Measurements from ENCODE around the gene PRSS57. TPM values are rescaled to one million over a fixed set of nuclear protein-coding genes. Genes with fewer than 3 reads are reported as not detected.
"Not testable (repeated sequence)": the region's sequence is repeated elsewhere in the genome, so short reads cannot be mapped to it uniquely, and the experiment has no call there.

Gene PRSS57
- total RNA-seq, 1 donor from 2014 or later, result not detected

GRCh38 chr19:732148-733069 is 37.2 kb upstream of the PRSS57 start:
- Mint-ChIP-seq H3K27ac (ENCODE audit: unreplicated experiment) (no peak overlapping the region), H3K27me3 (ENCODE audit: unreplicated experiment) (no peaks in the 10 kb centered on the region), H3K9me3 (ENCODE audit: unreplicated experiment) (no peaks in the 10 kb centered on the region), H3K4me1 (ENCODE audit: unreplicated experiment) (peaks cover 17% of the 10 kb centered on the region), H3K36me3 (ENCODE audit: unreplicated experiment) (peaks cover 28% of the 10 kb centered on the region), H3K4me3 (ENCODE audit: unreplicated experiment) (no peak overlapping the region)
- DNase-seq (ENCODE audit: extremely low spot score, unreplicated experiment), result no peak
- no peak for TF ChIP-seq CTCF (IDR thresholded peaks at IDR 0.05)

- Mint-ChIP-seq H3K9me3 (ENCODE audit: unreplicated experiment) (no peaks in the 10 kb centered on the region), H3K4me3 (ENCODE audit: unreplicated experiment) (no peak overlapping the region)
- no peak for TF ChIP-seq CTCF (IDR thresholded peaks at IDR 0.05)
Observed at GRCh38 chr19:731000-731399, 35.7 kb upstream of the PRSS57 start.

GRCh38 chr19:729965-730668 is 34.9 kb upstream of the PRSS57 start:
- peaks cover 26% of the 10 kb centered on the region for H3K36me3 Mint-ChIP-seq (ENCODE audit: unreplicated experiment)
- no peak overlapping the region for H3K4me3 Mint-ChIP-seq (ENCODE audit: unreplicated experiment)
- no peaks in the 10 kb centered on the region for H3K9me3 Mint-ChIP-seq (ENCODE audit: unreplicated experiment)
- no peak for TF ChIP-seq CTCF (IDR thresholded peaks at IDR 0.05)
- H3K27ac Mint-ChIP-seq (ENCODE audit: unreplicated experiment), result no peak overlapping the region
- peaks cover 22% of the 10 kb centered on the region for H3K4me1 Mint-ChIP-seq (ENCODE audit: unreplicated experiment)
- H3K27me3 Mint-ChIP-seq (ENCODE audit: unreplicated experiment), result no peaks in the 10 kb centered on the region
- no peak for DNase-seq (ENCODE audit: extremely low spot score, unreplicated experiment)

More at GRCh38 chr19:731000-731399, 35.7 kb upstream of the PRSS57 start:
- H3K27ac Mint-ChIP-seq (ENCODE audit: unreplicated experiment), result no peak overlapping the region
- no peak for DNase-seq (ENCODE audit: extremely low spot score, unreplicated experiment)
- H3K4me1 Mint-ChIP-seq (ENCODE audit: unreplicated experiment), result peaks cover 22% of the 10 kb centered on the region
- H3K27me3 Mint-ChIP-seq (ENCODE audit: unreplicated experiment), result no peaks in the 10 kb centered on the region
- peaks cover 26% of the 10 kb centered on the region for H3K36me3 Mint-ChIP-seq (ENCODE audit: unreplicated experiment)

- H3K27ac Mint-ChIP-seq (ENCODE audit: unreplicated experiment); H3K9me3 Mint-ChIP-seq (ENCODE audit: unreplicated experiment); H3K27me3 Mint-ChIP-seq (ENCODE audit: unreplicated experiment); DNase-seq (ENCODE audit: extremely low spot score, unreplicated experiment); H3K4me3 Mint-ChIP-seq (ENCODE audit: unreplicated experiment): not testable (repeated sequence)
- Mint-ChIP-seq H3K4me1 (ENCODE audit: unreplicated experiment) (peaks cover 22% of the 10 kb centered on the region), H3K36me3 (ENCODE audit: unreplicated experiment) (peaks cover 21% of the 10 kb centered on the region)
Observed at GRCh38 chr19:729564-729963, 34.3 kb upstream of the PRSS57 start.

GRCh38 chr19:728011-728410 is 32.8 kb upstream of the PRSS57 start:
- peak overlapping the region; percentile 56 for H3K27ac Mint-ChIP-seq (ENCODE audit: unreplicated experiment)
- H3K27me3 Mint-ChIP-seq (ENCODE audit: unreplicated experiment), result no peaks in the 10 kb centered on the region
- peaks cover 12% of the 10 kb centered on the region for H3K36me3 Mint-ChIP-seq (ENCODE audit: unreplicated experiment)
- DNase-seq (ENCODE audit: extremely low spot score, unreplicated experiment), result no peak
- no peak overlapping the region for H3K4me3 Mint-ChIP-seq (ENCODE audit: unreplicated experiment)
- TF ChIP-seq CTCF (IDR thresholded peaks at IDR 0.05), result no peak
- no peaks in the 10 kb centered on the region for H3K9me3 Mint-ChIP-seq (ENCODE audit: unreplicated experiment)
- H3K4me1 Mint-ChIP-seq (ENCODE audit: unreplicated experiment), result peaks cover 19% of the 10 kb centered on the region
